HG03175 (cell line): Measurements from ENCODE around the gene NFIB.

ENCODE experiments used
- ATAC-seq: cut with Tn5 transposase; IDR thresholded peaks from one replicate; pipeline ENCODE4 v1.9.1; 2021; ENCODE audit warnings: mild to moderate bottlenecking, moderate library complexity; ENCODE audit not compliant: unreplicated experiment

Gene NFIB

DNA sequence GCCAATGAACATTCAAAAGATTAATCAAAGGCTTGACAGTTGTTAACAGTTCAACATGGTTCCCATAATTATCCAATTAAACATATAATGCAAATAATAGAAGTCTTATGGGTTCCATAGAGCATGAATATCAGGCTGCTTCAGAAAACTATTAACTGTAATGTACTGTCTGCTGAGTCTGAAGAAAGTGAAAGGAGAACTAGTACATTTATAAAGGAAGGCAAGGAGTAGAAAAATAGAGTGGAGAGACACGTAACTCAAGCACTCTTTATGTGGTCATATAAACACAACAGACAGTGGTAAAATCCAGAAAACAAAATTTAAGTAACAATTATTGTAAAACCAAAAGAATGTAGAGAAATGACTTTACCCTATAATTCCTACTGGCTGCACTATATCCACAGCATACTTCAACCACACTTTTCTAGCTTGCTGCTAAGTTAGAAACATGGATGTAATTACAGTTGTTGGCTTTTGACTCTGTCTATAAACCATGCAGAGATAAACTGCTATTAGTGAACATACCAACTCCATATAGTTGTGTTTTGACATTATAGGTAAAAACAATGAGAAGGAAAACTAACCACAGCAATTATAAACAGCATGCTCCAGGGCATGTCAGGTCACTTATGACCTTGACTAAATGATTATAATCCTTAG lies 32.7 kb downstream of the NFIB start:
- peak; percentile 45 for ATAC-seq

DNA sequence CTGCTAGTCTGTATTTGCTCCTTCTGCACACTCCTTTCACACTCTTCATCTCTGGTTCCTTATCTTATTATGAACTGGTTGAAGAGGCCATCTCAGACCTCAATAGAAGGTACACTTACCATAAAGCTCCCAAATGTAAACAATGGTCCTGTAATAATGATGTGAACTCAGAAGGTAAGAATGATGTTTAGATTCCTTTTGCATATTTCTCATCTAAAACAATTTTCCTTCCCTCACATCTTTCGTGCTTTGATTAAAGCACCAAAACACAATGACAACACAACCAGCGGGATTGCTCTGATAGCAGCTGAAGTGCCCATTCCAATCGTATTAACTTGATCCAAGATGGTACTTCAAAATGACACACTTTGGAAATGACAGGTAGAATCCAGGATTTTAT lies 34.3 kb downstream of the NFIB start:
- no peak for ATAC-seq

DNA sequence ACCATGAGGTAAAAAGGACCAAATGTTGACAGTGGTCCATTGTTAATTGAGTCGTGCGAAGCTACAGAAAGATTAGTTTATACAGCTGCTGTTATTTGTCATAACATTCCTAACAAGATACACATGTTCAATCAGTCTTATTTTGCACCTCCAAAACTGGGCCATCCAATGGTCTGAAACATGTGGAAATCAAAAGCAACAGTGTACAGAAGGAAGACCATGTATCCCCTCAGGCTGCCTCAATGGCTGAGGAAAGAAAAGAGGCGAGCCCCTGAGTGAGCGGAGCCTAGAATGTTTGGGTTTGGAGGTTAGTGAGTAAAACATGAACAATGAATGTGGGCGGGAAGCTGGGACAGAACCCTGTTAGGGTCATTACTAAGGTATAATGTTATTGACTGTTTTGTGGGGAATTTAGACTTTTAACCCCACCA lies 35.6 kb downstream of the NFIB start:
- no peak for ATAC-seq

DNA sequence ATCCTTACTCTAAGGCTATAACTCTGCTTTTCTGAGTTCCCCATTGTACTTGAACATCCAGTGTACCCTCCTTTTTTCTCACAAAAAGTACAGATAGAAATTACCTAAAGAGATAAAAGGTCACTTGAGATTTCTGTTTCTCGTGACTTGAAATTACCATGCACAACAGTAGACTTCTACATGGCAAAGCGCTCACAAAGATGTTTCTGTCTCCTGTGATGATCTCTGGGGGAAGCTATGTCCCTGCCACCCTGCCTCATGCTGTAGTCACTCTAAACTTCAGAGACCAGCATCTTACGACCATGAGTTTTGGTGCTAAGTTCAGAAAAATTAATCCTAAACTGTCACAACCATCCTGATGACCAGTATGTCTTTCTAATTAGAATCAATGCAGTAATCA lies 36.2 kb downstream of the NFIB start:
- no peak for ATAC-seq

DNA sequence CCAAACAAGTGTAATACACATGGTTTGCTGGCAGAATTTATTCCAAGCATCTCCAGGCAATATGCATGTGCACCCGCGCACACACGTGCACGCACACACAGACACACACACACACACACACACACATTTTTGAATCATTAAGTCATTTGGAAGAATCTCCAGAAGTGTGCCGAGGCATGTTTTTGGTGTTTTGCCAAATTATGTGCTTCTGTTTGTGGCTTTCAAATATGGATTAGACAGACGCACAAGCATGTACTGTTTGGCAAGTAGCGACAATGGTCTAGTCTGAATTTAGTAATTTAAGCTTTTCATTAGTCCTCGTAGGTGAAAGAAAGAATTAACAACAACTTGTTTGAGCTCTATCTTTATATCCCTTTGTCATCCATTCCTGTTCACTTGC lies 36.7 kb downstream of the NFIB start:
- no peak for ATAC-seq

DNA sequence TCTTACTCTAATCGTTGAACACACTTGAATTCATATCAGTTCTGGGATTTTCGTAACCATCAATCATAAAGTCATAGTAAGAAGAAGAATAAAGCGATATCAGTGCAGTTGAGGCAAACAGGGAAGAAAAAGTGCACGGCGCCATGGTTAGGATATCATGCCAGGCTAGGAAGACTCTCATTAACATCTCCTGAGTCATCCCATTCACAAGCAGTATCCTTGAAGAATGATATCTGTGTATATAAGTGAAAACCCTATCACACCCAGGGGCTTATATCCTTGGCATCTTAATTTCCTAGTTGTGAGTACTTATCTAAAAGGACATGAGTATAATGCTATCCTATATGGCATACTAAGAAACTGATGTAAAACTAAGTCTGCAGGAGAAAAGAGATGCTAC lies 38.6 kb downstream of the NFIB start:
- no peak for ATAC-seq

DNA sequence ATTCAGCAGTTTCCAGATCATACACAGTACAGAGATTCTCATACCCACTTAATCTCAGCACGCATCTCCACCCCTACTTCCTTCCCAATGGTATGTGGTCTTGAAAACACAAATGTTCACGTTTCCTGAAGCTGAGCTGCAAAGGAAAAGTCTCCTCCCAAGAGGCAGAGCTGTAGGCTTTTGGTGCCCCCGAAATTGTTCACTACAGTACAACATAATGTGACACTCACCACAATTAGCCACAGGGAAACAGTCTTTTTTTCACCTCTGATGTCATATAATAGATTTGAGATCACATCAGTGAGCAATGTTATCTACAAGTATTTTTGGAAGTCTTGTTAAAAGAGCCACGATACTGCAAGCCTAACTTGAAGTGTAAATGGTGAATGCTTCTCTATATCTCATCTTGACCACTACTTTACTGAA lies 40.2 kb downstream of the NFIB start:
- ATAC-seq = peak; percentile 32

DNA sequence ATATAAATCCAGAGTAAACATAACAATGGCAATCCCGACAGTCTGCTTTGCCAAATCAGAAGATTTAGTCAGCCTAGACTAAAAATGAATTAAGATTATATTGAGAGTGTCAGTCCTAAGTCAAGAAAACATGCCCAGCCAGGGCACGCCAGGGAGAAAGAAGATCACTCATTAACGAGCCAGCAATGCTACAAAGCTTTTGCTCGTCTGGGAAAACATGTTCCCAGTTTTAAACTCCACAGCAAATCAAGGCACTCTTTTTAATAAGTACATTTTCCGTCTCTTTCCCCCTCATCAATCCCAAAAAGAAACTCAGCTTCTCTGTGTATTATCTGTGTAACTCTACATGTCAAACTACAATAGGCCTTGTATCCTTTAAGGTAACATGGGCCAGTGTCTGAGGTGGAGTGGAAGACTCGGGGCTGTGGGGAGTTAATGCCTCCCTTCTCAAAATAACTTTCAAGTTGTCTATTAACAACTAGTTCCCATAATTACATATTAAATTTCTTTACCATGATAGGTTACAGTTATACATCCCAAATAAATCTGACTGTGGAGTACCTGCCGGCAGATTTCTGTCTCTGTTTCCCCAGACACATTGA lies 40.9 kb downstream of the NFIB start:
- no peak for ATAC-seq

DNA sequence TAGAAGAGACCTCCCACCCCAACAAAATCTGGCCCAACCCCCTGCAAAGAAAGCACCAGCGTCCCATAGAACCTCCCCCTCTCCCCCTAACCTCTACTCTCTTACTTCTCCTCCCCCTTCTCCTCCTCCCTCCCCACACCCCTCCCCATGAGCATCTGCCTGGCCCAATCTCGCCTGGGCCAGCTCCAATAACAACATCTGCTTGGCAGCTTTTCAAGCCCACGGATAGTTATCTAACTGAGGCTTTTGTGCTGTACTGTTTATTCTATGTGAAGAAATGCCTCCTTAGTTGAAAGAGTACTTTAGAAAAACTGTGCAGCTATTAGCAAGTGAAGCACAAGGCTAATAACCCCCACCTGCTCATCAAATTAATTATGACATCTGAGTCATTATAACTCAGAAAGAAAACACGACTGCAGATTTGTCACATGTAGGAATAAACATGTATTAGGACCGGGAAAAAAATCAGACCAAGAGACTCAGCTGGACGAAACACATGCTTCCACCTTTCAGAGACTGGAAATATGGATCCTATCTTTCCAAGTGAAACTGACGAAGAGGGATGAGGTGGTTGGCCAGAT lies 42.8 kb downstream of the NFIB start:
- ATAC-seq = no peak

DNA sequence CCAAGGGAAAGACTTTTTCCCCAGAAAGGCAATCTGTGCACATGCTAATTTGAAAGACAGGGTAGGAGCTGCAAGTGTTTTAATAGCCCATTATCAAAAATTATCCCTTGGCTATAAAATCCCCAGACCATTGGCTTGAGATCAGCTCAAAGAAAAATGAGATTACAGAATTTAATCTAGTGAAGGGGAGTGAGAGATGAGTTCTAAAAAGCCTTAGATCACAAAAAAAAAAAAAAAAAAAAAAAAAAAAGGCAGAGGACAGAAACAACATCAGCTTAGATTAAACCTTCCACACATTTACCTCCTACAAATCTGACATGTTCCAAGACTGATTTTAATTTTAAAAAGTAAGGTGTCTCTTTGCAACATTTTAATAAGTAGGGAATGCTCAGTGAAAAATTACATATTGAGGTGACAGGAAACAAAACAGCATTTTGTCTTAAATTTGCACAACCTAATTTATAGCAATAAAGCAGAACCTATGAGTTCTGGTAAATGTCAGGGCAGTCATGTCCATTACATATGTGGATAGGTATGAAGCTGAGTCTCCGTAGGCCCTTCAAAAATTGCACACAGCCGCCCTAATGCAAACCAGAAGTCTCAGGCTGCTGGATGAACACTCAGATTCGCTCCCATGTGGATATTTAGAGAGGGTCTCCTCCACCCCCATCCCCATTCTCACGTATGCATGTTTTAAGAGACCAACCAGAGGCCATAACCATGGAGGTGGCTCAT lies 43.4 kb downstream of the NFIB start:
- no peak for ATAC-seq

DNA sequence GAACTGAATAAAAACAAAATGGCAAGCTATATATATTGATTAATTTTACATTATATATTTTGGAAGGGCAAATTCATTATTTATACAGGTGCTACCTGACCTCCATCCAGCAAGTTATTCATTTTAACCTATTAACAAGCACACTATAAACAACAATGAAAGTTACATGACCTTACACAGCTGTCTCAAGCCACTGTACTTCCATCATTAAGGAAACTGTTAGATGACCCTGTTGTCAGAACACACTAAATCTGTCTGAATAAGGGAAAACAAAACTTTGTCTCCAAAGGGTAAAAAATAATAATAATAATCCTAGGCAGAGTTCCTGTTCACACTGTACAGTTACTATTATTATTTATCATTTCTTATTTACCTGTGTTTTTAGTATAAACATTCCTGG lies 44.0 kb downstream of the NFIB start:
- ATAC-seq = no peak

DNA sequence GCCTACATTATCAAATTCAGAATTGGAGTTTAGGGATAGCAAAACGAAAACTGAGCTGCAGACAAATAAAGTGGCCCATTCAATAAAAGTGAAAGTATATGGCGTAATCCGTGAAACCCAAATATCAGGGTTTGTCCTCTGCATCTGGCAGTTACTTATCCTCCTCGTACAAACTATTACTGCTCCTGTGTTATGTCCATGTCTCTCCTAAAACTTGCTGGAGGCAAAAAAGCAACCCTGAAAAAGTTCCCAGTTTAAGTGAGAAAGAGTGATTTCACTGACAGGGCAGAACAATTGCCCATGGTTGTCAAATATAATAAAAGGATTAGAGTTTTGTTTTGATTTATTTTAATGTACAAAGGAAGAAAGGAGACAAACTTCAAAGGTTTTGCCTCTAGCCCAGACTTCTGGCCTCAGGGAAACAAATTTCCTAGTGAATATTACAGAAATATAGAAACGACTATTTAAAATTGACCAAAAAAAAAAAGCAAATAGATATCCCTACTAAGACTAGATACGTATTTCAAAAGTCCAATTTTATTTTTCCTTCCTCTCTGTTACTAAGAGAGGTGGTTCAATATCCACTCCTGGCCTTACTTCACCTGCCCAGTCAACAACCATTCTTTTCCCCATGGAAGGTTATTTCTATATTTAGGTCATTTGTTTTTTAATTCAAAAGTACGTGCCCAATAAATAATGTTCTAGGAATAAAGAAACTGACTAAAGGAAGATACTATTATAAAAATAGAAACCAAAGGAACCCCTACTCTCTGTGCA lies 50.0 kb downstream of the NFIB start:
- ATAC-seq = no peak

DNA sequence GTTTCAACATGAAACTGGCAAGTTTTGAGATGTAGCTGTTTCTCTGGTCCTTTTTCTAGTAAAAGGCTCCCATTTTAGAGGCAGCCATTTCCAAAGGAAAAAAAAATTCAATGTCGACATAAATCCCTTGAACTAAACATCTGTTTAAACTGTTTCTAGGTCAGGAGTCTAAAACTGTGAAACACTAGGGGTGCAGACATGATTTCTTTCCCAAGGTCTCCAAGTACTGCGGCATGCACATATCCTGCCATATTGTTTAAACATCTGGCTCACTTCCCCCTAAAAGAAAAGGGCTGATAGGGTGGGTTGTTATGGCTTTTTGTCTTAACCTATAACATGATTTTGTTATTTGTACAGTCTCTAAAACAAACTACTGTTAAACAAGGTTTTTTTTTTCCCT lies 51.1 kb downstream of the NFIB start:
- ATAC-seq = no peak

DNA sequence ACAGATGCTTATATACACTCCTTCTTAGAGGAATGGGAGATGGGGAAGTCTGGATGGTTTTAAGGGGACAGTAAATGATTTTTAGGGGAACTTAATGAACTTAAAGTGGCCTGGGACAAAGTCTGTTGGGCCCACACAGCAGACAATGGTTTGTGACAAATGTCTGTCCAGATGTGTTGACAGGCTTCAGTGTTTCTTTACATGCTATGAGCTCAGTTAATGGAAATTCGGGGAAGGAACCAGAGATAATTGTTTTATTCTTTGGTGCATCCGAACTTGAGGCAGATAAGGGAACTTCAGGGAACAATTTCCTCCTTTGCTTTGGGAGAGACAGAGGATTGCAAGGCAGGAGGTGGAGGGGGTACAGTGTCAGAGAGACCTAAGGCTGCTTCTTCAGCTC lies 52.3 kb downstream of the NFIB start:
- no peak for ATAC-seq

DNA sequence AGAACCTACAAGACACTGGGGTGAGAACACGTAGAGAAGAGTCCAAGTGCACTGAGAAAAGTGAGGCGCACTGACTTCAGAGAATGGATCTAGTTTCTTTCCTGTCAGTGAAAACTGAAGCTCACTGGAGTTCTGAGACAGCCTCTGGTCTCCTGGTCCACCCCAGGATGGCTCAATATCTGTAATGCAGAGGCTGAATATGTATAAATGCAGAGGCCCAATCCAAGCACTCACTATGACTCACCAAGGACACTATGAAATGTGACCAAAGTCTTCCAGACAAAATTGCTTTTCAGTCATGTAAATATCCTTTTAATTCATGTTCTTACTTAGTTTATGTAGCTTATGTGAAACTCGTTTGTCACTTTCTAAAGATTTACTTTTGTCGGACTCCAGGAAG lies 53.8 kb downstream of the NFIB start:
- ATAC-seq = no peak

DNA sequence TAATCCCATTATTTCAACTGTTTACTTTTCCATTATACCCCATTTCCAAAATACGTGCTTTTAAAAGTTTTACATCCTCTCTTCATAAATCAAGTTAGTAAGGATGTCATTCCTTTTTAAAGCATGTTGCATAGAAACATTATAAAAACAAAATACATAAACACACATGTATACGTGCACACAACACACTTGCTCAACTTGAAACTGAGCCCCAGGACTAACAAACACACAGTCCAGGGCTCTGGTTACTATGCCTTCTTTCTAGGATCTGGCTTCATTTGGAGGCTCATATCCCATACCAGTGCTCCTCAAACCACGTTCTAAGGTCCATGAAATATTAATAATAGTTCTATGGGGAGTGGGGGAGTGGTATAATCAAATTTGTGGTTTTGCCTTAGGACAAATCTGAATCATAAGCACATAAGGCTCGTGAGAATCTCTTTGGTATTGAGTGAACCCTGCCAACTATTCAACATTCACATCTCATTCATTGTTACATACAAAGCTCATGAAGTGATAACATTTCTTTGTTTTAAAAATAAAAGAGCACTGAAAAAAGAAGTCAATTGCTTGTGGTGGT lies 55.2 kb downstream of the NFIB start:
- no peak for ATAC-seq

DNA sequence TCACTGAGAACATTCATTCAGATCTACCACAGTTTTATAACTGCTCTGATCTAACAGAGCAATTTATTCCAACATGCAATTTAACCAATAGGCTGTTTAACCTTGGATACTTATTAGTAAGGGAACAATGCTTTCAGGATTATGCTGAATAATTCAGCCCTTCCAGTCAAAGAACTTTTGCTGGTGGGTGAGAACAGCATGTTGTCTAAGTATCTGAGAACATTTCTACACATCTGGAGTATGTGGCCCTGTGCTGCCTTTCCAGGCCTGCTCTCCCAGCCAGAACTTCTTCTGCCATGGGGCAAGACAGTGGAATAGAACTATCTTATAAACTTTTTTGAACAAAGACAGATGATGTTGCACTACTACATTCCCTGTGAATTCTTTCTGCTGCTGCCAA lies 55.8 kb downstream of the NFIB start:
- ATAC-seq = no peak

DNA sequence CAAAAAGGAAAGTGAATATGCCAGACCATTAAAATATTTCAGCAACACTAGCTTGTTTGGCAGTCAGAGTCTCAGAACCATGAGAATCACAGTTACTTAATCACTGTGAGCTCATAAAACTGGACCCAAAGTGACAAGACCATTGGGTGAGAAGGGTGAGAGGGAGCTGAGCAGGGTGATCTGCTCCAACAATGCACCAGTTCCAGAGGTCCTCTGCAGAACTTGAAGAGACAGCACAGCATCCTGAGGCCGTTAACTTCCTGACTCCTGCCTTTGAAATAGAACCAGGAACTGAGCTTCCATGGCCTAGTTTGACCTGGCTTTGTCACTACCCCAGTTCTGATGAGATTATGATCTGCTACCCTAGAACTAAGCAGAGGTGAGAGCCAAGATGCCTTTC lies 57.4 kb downstream of the NFIB start:
- no peak for ATAC-seq

DNA sequence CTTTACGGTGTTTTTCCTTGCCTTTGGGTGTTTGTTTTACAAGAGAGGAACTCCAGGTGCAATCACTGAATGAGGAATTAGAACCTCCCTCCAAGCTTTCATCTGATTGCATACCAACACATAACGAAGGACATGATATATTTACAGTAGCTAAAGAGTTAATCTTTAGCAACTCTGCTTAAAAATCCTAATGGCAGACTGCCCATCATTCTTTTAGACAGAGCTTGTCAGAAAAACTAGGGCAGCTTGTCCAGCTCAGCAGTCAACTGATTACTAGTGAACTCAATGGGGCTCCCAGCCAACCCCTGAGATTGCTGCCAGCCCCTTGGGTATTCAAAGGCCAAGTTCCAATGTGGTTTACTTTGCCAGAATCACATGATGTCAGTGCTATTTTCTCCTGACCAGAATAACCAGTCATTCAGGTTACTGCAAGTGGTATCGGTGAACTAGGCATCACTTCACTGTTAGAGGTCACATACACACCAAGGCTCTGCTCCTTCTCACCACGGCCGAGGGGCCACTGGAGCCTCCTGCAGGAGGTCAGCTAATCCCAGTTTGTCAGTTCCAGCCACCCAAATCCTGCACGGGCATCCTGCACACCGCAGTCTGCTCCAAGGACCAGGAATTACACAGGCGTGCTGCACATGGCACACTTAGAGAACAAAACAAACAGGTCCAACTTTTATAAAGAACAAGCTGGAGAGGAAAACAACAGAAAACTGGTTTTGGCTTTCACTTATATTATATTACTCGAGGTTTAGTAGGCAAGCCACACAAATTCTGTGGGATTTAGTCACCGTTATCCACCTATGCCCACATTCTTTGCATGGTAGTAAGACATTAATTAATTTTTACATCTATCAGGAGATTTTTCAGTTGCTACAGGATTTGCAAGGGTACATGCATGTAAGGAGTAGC lies 62.5 kb downstream of the NFIB start:
- ATAC-seq = no peak

DNA sequence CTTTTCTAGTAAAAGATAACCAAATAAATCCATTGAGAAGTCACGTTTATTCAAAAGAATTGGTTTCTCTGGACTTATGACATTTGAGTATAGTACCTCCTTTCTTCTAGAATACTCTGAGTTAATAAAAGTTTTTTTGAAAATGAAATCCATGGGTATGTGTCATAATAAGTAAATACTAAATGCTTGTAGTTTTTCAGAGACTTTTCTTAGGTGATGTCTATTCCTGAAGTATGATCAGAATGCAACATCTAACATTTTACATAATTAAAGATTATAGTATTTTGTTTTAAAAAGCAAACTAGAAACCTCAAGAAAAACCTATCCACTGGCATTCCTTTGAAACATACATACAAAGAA lies 63.2 kb downstream of the NFIB start:
- no peak for ATAC-seq
